HG03575 (cell line): Measurements from ENCODE around the gene KCNQ4.

Experiments
- ATAC-seq: cut with Tn5 transposase; IDR thresholded peaks from one replicate; pipeline ENCODE4 v1.9.1; 2021; ENCODE audit not compliant: unreplicated experiment, insufficient number of reproducible peaks, low FRiP score; ENCODE audit errors: extremely low read depth

The KCNQ4 gene

DNA sequence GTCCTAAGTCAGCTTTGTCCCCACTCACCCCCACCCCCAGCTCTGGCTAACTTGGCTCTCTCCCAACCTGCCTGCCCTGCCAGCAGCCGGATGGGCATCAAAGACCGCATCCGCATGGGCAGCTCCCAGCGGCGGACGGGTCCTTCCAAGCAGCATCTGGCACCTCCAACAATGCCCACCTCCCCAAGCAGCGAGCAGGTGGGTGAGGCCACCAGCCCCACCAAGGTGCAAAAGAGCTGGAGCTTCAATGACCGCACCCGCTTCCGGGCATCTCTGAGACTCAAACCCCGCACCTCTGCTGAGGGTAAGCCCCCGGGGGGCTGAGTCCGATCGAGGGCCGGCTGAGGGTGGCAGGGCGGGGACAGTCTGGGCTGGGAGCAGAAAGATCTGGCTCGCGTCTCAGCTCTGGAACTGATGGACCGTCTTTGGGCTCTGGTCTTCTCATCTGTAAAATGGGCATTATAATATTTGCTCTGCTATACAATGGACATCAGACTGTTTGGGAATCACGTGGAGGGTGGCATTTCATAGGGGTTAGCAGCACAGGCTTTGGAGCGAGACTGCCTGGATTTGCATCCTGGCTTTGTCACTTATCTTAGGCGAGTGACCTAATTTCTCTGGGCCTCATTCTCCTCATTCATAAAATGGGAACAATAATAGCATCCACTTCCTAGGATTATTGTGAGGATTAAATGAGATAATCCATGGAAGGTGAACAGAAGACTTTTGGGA is 47.6 kb downstream of the KCNQ4 start:
- no peak for ATAC-seq

DNA sequence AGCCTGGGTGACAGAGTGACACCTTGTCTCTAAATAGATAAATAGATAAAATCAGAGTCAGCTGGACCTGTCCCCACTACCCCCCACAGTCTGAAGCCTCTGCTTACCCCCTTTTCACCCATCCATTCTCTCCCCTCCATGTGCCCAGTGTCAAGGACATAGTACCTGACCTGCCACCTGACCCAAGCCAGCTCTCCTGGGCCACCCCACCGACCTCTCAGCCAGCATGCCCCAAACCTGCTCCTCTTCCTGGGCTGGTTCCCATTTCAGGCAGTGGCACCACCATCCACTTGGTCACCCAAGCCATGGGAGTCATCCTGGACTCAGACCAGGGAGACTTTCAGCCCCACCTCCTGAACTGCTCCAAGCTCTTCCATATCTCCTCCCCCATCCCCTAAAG is 50.4 kb downstream of the KCNQ4 start:
- no peak for ATAC-seq

DNA sequence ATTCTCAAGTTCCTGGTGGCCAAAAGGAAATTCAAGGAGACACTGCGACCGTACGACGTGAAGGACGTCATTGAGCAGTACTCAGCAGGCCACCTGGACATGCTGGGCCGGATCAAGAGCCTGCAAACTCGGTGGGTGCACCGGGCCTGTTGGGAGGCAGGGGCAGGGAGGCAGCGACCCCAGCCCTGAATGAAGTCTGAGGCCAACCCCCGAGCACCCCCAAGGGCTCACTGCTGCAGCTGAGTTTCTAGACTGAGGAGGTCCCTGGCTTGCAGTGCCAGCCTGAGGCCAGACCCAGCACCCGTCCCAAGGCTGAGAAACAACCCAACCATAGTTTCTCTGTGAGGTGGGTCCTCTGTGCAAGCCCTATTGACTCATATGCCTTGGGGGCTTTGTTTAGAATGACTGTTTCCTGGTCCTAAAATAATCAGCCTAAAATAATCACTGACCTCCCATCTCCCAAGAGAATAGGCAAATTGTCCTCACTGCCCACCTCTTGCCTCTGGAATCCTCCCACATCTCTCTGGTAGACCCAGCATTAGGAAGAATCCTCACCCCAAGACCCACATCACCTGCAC is 51.5 kb downstream of the KCNQ4 start:
- ATAC-seq: no peak

DNA sequence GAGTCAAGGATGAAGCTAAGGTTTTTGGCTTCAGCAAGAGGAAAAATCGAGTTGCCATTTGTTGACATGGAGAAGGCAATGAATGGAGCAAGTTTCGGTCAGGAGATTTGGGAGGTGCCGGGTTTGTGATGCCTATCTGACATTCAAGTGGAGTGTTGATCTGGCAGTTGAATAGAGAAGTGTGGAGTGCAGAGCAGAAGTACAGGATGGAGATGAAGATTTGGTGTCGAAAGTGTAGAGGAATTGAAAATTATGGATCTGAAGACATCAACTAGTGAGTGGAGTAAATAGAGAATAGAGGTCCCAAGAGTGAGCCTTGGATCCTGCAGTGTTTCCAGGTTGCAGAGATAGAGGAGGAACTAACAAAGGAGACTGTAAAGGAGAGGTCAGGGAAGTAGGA is 52.7 kb downstream of the KCNQ4 start:
- no peak for ATAC-seq

DNA sequence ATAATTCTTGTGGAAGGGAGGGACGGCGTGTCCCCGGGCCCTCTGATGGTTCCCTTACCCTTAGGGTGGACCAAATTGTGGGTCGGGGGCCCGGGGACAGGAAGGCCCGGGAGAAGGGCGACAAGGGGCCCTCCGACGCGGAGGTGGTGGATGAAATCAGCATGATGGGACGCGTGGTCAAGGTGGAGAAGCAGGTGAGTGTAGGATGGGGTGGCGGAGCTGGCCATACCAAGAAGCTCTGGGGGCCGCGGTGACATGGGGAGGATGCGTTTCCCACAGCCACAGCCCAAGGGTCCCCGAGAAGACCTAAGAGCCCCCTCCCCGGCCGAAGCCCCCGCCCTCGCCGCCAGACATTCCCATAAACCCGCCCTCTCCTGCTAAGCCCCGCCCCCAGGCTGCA is 54.0 kb downstream of the KCNQ4 start:
- ATAC-seq: no peak

DNA sequence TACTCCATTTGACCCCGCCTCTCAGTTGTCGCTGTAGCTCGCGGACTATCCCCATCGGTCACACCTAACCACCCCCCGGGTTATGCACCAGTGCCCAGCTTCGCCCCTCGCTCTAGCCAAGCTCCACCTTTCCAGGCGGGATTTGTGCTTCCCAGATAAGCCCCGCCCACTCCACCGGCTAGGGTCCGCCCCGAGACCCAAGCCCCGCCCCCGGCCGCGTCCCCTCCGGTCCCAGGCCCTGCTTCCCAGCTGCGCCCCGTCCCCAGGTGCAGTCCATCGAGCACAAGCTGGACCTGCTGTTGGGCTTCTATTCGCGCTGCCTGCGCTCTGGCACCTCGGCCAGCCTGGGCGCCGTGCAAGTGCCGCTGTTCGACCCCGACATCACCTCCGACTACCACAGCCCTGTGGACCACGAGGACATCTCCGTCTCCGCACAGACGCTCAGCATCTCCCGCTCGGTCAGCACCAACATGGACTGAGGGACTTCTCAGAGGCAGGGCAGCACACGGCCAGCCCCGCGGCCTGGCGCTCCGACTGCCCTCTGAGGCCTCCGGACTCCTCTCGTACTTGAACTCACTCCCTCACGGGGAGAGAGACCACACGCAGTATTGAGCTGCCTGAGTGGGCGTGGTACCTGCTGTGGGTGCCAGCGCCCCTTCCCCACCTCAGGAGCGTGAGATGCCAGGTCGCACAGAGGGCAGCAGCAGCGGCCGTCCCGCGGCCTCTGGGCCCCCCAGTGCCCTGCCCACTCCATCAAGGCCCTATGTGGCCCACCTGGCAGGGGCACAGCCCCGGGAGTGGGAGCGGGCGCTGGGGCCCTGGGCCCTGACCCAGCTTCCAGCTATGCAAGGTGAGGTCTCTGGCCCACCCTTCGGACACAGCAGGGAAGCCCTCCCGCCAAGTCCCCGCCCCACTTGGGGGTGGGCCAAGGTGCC is 54.7 kb downstream of the KCNQ4 start:
- no peak for ATAC-seq

DNA sequence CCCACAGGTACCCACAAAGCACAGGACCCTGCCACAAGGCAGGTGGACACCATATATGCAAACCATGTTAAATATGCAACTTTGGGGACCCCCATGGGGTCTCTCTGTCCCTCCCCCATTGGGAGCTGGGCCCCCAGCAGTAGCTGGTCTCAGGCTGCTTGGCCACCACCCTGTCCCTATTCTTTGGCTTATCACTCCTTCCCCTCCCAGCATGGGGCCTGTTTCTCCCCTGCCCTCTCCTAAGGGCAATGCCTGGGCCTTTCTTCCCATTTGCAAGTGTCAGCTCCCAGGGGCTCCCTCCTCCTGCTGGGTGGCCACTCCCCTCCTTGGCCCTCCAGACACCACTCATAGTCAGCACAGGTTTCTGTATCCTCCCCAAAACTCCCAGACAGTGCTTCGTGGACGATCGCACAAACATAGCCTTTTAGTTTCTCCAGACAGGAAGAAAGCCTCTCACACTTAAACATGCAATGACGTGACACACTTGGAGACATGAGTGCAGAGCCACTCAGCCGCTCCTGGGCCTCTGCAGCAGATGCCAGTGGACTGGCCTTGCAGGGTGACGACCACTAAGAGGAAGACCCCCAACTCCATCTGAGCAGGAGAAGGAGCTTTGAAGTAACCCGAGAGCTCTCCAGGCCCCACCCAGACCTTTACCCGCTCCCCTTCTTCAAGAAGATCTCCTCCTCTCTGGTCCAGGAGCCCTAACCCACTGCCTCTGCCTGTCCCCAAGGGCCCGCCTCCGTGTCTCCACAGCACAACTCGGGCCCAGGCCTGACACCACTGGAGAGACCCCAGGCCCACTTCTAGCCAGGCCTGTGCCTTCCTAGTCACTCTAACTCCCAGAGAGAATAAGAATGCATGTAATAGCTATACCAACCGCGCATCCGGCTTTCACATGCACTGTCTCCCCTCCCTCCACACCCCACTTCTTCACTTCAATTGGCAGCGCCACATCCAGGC is 55.7 kb downstream of the KCNQ4 start:
- no peak for ATAC-seq

DNA sequence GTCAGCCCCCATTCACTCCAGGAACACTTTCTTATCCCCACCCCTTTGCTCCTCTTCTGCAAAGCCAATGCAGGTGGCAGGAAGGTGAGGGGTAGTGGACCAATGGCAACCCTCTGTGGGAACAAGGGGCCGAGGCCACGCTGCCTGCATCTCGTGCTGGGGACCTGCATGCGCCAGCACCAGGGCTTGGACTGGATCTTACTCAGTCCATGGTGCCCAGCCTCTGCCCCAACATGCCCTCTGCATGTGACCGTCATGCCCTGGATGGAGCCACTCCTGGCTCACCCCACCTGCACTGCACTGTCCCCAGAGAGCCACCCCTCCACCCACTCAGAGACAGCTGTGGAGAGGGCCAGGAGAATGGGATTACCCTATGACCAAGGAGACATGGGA is 56.4 kb downstream of the KCNQ4 start:
- no peak for ATAC-seq

DNA sequence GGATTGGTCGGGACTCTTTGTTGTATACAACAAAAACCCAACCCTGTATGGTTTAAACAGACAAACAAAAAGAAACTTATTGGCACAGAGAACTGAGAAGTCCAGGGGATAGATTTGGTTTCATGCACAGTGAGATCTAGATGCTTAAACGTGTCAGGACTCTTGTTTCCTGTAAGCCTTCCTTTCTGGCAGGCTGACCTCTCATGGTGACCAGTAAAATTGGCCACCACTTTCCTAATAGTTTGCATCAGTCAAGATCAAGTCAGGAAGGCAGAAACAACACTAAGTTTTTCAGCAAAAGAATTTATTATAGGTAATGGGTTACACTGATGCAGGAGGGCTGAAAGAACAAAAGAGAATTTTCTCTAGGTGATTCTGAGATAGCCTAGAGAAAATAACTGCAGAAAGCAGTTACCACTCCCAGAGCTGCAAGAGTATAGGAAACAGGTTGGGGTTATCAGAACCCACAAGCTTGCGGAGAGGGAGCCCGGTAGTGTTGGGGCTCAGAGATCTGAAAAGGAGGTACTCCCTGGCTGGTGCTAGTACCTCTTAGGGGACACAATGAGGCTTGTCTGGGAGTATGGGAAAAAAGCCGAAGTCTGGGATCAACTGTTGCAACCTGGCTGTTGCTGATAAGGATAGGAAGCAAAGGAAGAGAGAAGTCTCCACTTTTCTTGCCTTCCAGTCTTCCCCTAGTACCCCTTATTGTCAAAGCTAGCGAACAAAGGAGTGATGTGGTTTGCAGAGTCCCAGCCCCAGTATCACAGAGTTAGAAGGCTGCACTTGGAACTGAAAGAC is 57.1 kb downstream of the KCNQ4 start:
- no peak for ATAC-seq

DNA sequence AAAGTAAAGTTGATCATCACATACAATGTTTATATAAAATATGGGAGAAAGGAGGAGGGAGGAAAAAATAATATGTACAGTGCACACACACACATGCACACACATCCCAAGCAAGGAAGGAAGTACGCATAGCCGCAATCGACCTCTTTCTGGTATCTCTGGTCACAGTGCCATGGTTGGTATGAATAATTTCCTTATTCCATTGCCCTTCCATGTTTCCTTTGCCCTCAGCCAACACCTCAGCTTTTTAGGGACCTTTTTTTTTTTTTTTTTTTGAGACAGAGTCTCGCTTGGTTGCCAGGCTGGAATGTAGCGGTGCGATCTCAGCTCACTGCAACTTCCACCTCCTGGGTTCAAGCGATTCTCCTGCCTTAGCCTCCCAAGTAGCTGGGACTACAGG is 58.0 kb downstream of the KCNQ4 start:
- ATAC-seq: no peak

DNA sequence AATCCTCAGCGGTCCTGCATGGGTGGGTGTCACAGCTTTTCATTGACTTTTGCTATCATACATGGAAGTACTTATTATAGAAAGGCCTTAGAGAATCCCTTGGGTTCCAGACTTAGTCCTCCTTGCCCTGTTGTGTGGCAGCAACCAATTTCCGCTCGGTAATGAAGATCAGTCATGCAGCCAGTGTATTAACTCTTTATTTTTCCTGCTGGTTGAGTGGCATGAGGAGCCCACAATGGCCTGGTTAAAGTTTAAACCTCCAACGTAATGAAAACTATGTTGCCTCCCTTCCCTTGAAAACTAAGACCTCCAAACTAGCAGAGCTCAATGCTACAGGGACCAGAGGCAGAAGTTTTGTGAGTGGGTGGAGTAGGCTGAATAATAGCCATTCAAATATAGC is 58.6 kb downstream of the KCNQ4 start:
- ATAC-seq: no peak

DNA sequence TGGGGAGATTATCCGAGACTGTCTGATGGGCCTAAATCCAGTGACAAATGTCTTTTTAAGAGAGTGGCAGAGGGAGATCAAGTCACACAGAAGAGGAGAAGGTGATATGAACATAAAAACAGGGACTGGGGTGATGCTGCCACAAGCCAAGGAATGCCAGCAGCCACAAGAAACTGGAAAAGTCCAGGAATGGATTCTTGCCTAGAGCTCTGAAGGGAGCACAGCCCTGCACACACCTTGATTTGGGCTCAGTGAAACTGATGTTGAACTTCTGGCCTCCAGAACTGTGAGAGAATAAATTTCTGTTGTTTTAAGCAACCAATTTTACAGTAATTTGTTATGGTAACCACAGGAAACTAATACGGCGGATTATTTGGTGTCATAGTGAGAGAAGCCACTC is 59.1 kb downstream of the KCNQ4 start:
- ATAC-seq: no peak

DNA sequence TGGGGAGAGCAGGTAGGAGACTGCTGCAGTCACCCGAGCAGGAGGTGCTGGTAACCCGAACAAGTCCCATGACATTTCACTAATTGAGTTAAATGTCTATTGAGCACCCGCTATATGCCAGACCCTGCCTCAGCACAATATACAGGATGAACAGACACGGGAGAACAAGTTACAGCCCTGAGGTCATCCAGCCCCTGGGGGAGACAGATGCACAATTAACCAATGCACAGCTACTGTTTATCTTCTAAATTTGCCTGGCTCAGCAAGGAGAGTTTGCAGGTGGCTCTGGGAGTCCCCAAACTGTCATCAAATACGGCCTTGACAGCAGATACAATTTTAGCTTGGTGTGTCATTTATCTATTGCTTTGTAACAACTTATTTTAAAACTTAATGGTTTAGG is 60.5 kb downstream of the KCNQ4 start:
- no peak for ATAC-seq

DNA sequence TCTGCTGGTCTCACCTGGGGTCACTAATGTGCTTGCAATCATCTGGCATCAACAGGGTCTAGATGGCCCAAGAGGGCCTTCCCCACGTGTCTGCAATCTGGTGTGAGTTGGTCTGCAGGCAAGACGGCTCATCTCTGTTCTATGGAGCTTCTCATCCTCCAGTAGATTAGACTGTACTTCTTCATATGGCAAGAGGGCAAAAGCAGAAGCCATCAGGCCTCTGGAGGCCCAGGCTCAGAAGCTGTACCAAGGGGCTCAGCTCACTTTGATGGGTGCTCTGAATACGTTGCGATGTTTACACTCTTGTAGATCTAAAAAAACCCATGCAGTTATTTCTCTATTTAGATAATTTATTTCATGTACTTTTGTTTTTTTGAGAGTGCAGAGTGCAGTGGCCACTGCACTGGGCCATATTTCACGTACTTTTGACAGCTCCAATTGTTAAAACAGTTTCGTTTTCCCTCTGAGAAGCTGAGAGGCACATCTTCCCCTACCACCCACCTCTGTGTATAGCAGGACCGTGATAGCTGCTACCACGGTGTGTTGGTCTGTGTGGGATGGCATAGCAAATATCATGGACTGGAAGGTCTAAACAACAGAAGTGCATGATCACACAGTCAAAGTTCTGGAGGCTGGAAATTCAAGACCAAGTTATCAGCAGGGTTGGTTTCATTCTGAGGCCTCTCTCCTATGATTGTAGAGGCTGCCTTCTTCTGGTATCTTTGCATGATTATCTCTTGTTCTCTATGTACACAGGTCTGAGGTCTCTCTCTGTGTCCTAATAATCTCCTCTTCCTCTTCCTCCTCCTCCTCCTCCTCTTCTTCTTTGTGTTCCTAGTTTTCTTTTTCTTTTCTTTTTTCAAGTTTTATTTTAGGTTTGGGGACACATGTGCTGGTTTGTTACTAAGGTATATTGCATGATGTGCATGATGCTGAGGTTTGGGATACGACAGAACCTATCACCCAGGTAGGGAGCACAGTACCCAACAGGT is 61.6 kb downstream of the KCNQ4 start:
- ATAC-seq: no peak

DNA sequence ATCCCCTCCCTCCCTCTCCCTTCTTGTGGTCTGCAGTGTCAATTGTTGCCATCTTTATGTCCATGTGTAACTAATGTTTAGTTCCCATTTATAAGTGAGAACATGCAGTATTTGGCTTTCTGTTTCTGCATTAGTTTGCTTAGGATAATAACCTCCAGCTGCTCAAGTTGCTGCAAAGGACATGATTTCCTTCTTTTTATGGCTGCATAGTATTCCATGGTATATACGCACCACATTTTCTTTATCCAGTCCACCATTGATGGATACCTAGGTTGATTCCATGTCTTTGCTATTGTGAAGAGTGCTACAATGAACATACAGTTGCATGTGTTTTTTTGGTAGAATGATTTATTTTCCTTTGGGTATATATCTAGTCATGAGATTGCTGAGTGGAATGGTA is 62.3 kb downstream of the KCNQ4 start:
- ATAC-seq: no peak

DNA sequence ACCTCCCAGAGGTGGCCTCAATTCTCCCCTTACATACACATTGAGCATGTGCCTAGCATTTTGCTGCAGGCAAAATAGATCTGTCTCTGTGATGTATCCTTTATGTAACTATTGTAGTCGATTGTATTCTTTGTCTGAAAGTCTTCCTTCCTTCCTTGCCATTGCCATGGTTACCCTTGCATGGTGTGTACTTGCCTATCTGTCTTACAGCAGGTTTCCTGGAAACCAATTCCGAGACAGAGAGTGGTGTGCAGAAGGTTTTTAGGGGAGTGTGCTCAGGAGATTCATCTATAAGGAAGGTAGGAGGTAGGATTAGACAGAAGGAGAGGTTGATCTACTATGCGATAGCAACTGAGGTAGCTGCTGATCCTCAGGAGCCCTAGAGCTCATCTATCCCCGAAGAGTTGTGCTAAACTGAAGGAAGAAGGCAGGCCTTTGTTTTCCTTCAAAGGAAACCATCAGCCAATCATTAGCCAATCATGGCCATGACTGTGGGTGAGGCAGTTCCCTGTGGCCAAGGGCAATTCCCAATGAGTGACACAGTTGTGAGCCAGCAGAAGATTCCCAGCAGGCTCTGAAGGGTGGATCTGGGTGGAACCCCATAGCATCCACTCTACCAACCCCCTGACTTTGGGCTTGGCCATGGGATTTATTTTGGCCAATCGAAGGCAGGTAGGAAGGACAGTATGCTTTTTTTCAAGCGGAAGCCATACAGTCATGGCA is 63.6 kb downstream of the KCNQ4 start:
- ATAC-seq: no peak
